Measurements from ENCODE around the gene PER3. TPM values are rescaled to one million over a fixed set of nuclear protein-coding genes. Genes with fewer than 3 reads are reported as not detected.

PER3 gene
- total and polyA plus RNA-seq, 9 of the 15 experiments (the other 6 are each of a cell fraction or from before 2014, with no cell fraction given): 11.9 to 22.5 (median 14.6) TPM

DNA sequence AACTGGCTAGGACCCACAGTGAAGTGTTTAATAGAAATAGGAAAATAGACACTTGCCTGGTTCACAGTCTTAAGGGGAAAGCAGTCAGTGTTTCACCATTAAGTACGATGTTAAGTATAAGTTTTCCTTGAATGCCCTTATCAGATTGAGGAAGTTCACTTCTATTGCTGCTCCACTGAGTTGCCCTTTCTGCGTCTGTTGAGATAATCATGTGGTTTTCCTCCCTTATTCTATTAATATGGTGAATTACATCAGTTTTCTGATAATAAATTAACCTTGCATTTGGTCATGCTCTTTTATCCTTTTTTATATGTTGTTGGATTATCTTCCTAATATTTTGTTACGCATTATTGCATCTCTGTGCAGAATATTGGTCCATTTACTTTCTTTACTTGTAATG is 47.4 kb downstream of the PER3 start (continued):
- peak; percentile 62; the same call in 1 of the 2 replicates for TF ChIP-seq TEAD4 (IDR thresholded peaks at IDR 0.05; ENCODE audit: low read length)
- TF ChIP-seq TEAD4 (CRISPR knock-in tag; IDR thresholded peaks at IDR 0.05; ENCODE audit: borderline replicate concordance): no peak
- TF ChIP-seq KAT2B (IDR thresholded peaks at IDR 0.05; ENCODE audit: low read depth, low read length): no peak
- TF ChIP-seq IFI16 (CRISPR knock-in tag; IDR thresholded peaks at IDR 0.05): no peak
- TF ChIP-seq, protein P1, sequence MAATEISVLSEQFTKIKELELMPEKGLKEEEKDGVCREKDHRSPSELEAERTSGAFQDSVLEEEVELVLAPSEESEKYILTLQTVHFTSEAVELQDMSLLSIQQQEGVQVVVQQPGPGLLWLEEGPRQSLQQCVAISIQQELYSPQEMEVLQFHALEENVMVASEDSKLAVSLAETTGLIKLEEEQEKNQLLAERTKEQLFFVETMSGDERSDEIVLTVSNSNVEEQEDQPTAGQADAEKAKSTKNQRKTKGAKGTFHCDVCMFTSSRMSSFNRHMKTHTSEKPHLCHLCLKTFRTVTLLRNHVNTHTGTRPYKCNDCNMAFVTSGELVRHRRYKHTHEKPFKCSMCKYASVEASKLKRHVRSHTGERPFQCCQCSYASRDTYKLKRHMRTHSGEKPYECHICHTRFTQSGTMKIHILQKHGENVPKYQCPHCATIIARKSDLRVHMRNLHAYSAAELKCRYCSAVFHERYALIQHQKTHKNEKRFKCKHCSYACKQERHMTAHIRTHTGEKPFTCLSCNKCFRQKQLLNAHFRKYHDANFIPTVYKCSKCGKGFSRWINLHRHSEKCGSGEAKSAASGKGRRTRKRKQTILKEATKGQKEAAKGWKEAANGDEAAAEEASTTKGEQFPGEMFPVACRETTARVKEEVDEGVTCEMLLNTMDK (IDR thresholded peaks at IDR 0.05; ENCODE audit: borderline replicate concordance, insufficient read depth, low read depth, low read length, poor library complexity, severe bottlenecking): no peak
- 0 out of 2 replicates have a peak, but pooled peaks have one; percentile 43 for TF ChIP-seq NBN (IDR thresholded peaks at IDR 0.05; ENCODE audit: low read depth)
- TF ChIP-seq SMC3 (conservative IDR thresholded peaks at IDR 0.05; ENCODE audit: insufficient read depth, low read depth, low read length): no peak
- peak; percentile 75 for TF ChIP-seq SMARCA4 (IDR thresholded peaks at IDR 0.05)
- peak; percentile 39; the same call in 1 of the 2 replicates for TF ChIP-seq TAL1 (IDR thresholded peaks at IDR 0.05)
- no peak for TF ChIP-seq PTBP1 (IDR thresholded peaks at IDR 0.05; ENCODE audit: low read depth, low read length)
- TF ChIP-seq ARHGAP35 (IDR thresholded peaks at IDR 0.05; ENCODE audit: partially characterized antibody): no peak
- TF ChIP-seq ARID1B (IDR thresholded peaks at IDR 0.05): peak; percentile 74
- TF ChIP-seq ESRRA (IDR thresholded peaks at IDR 0.05; ENCODE audit: borderline replicate concordance, low read depth): peak; percentile 21; the same call in 1 of the 2 replicates
- 0 out of 4 replicates have a peak, but pooled peaks of 1 of the 2 experiments have one; percentile 30 for TF ChIP-seq ETV6 (IDR thresholded peaks at IDR 0.05; ENCODE audit: borderline replicate concordance in 1 of 2, low read depth in 2 of 2, low read length in 1 of 2)
- no peak for TF ChIP-seq ETV6 (CRISPR knock-in tag; IDR thresholded peaks at IDR 0.05; ENCODE audit: borderline replicate concordance)
- peak; percentile 34; the same call in 1 of the 2 replicates for TF ChIP-seq MEF2A (IDR thresholded peaks at IDR 0.05; ENCODE audit: control insufficient read depth, low read depth, low read length)
- TF ChIP-seq SNIP1 (IDR thresholded peaks at IDR 0.05; ENCODE audit: low read depth): no peak
- TF ChIP-seq EP300 (IDR thresholded peaks at IDR 0.05; ENCODE audit: low read length): peak; percentile 42
- 0 out of 2 replicates have a peak, but pooled peaks have one; percentile 6 for TF ChIP-seq JUND (IDR thresholded peaks at IDR 0.05; ENCODE audit: borderline replicate concordance, low read depth, low read length)
- TF ChIP-seq JUND (tag; IDR thresholded peaks at IDR 0.05; ENCODE audit: borderline replicate concordance, low read depth, low read length): no peak
- TF ChIP-seq NKRF (IDR thresholded peaks at IDR 0.05; ENCODE audit: borderline replicate concordance): 0 out of 2 replicates have a peak, but pooled peaks have one; percentile 18
- TF ChIP-seq TCF3 (CRISPR knock-in tag; IDR thresholded peaks at IDR 0.05): peak; percentile 42
- peak; percentile 78 for TF ChIP-seq DACH1 (IDR thresholded peaks at IDR 0.05; ENCODE audit: partially characterized antibody)
- no peak for TF ChIP-seq FOXJ2 (tag; IDR thresholded peaks at IDR 0.05)

Data from K562 (cell line).